Measurements from ENCODE around the gene TAS2R13.

The TAS2R13 gene

GRCh38 chr12:10928746-10929286, 19.5 kb upstream of the TAS2R13 start, which contains the start of gene PRH2:
Gene PRH2 (plus strand): TSS chr12:10929236. CDS start chr12:10929274, 38 bp downstream.
- intact Hi-C loops (cut with DNase I; ENCODE audit: low total_unique reads), result no loop called here
- Histone ChIP-seq H3K27me3 (no peaks in the 10 kb centered on the region), H3K4me1 (no peaks in the 10 kb centered on the region), H3K36me3 (no peaks in the 10 kb centered on the region), H3K27ac (no peak within 1 kb of the TSS), H3K4me3 (no peak within 1 kb of the TSS), H3K9me3 (no peaks in the 10 kb centered on the region)
- TF ChIP-seq CTCF (IDR thresholded peaks at IDR 0.05), result no peak
- DNase-seq, result no peak

- no peaks in the 10 kb centered on the region for H3K27me3 ChIP-seq
- H3K4me3 ChIP-seq, result no peak overlapping the region
- no peak overlapping the region for H3K27ac ChIP-seq
- no peak for TF ChIP-seq CTCF (IDR thresholded peaks at IDR 0.05)
- no peaks in the 10 kb centered on the region for H3K4me1 ChIP-seq
- no peaks in the 10 kb centered on the region for H3K36me3 ChIP-seq
- DNase-seq, result no peak
- no peaks in the 10 kb centered on the region for H3K9me3 ChIP-seq
- intact Hi-C loops (cut with DNase I; ENCODE audit: low total_unique reads), result no loop called here
These were observed 16.9 kb upstream of the TAS2R13 start for GRCh38 chr12:10926269-10926668.

DNA sequence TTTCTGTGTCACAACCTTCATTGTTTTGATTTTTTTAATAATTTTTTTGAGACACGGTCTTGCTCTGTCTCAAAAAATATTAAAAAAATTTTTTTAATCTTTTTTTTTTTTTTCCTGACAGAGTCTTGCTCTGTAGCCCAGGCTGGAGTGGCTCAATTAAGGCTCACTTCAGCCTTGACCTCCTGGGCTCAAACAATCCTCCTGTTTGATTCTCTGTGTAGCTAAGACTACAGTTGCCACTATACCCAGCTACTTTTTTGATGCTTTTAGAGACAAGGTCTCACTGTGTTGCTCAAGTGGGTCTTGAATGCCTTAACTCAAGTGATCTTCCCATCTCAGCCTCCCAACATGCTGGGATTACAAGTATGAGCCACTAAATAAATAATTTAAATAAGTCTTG, 10.4 kb upstream of the TAS2R13 start:
- Histone ChIP-seq H3K27ac (no peak overlapping the region), H3K9me3 (no peaks in the 10 kb centered on the region), H3K36me3 (no peaks in the 10 kb centered on the region), H3K27me3 (no peaks in the 10 kb centered on the region), H3K4me3 (no peak overlapping the region), H3K4me1 (no peaks in the 10 kb centered on the region)
- intact Hi-C loops (cut with DNase I; ENCODE audit: low total_unique reads), result no loop called here
- TF ChIP-seq CTCF (IDR thresholded peaks at IDR 0.05), result no peak
- DNase-seq, result no peak

DNA sequence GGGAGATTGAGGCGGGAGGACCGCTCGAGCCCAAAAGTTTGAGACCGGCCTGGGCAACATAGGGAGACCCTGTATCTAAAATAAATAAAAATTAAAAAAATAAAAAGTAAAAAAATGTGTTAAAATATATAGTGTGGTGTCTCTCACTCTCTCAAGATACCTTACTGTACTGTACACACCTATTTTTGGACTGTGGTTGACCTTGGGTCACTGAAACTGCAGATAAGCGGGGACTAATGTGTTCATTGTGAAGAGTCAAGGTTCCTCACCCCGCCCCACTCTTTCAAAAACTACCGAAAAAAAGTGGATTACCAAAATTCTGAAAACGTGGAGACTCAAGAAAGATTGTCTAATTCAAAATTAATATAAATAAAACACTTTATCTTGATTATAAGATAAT, 1.0 kb upstream of the TAS2R13 start:
- no peak for DNase-seq
- peaks cover 0 to 6% (median 0%) of the 10 kb centered on the region in 3 donors for H3K9me3 ChIP-seq
- no peaks in the 10 kb centered on the region for H3K4me1 ChIP-seq
- peaks cover 0 to 6% (median 0%) of the 10 kb centered on the region in 3 donors for H3K36me3 ChIP-seq
- TF ChIP-seq CTCF (IDR thresholded peaks at IDR 0.05), result no peak
- intact Hi-C loops (cut with DNase I; ENCODE audit: low total_unique reads), result no loop called here
- H3K27me3 ChIP-seq, result no peaks in the 10 kb centered on the region
- H3K4me3 ChIP-seq, result no peak overlapping the region
- H3K27ac ChIP-seq, result no peak overlapping the region

DNA sequence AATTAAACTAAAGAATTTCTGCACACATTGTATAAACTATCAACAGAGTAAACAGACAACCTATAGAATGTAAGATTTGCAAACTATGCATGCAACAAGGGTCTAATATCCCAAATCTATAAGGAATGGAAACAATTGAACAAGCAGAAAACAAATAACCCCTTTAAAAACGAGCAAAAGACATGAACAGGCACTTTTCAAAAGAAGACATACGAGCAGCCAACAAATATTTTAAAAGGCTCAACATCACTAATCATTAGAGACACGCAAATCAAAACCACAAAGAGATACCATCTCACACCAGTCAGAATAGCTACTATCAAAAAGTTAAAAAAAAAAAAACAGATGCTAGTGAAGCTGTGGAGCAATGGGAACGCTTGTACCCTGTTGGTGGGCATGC, 4.7 kb downstream of the TAS2R13 start:
- DNase-seq, result no peak
- H3K27me3 ChIP-seq, result no peaks in the 10 kb centered on the region
- H3K27ac ChIP-seq, result no peak overlapping the region
- H3K36me3 ChIP-seq, result peaks cover 0 to 21% (median 4%) of the 10 kb centered on the region in 3 donors
- H3K4me3 ChIP-seq, result no peak overlapping the region
- H3K9me3 ChIP-seq, result peaks cover 0 to 37% (median 6%) of the 10 kb centered on the region in 3 donors
- no peak for TF ChIP-seq CTCF (IDR thresholded peaks at IDR 0.05)
- no peaks in the 10 kb centered on the region for H3K4me1 ChIP-seq
- intact Hi-C loops (cut with DNase I; ENCODE audit: low total_unique reads), result no loop called here

GRCh38 chr12:10901427-10901826, 7.9 kb downstream of the TAS2R13 start:
- no peak overlapping the region for H3K27ac ChIP-seq
- no peak for TF ChIP-seq CTCF (IDR thresholded peaks at IDR 0.05)

More at GRCh38 chr12:10901427-10901826, 7.9 kb downstream of the TAS2R13 start:
- peaks cover 0 to 21% (median 4%) of the 10 kb centered on the region in 3 donors for H3K36me3 ChIP-seq
- H3K4me3 ChIP-seq, result no peak overlapping the region
- no peaks in the 10 kb centered on the region for H3K4me1 ChIP-seq
- peaks cover 0 to 37% (median 6%) of the 10 kb centered on the region in 3 donors for H3K9me3 ChIP-seq
- intact Hi-C loops (cut with DNase I; ENCODE audit: low total_unique reads), result no loop called here
- no peaks in the 10 kb centered on the region for H3K27me3 ChIP-seq
- no peak for DNase-seq

Measured in tibial artery (tissue), 4 donors.